ENCODE measurements around the gene CDH4. TPM values are rescaled to one million over a fixed set of nuclear protein-coding genes. Genes with fewer than 3 reads are reported as not detected.

CDH4 gene
- total RNA-seq, 4 donors from 2014 or later, result under 0.01 to 0.56 (median 0.19) TPM; not detected in 1

GRCh38 chr20:61957961-61958715, 706.1 kb downstream of the CDH4 start:
- TF ChIP-seq CTCF (IDR thresholded peaks at IDR 0.05), result no peak
- DNase-seq (ENCODE audit: low spot score), result no peak
- no peak for ATAC-seq (ENCODE audit: low FRiP score)

- TF ChIP-seq CTCF (IDR thresholded peaks at IDR 0.05), result no peak
- ATAC-seq (ENCODE audit: low FRiP score) (no peak), DNase-seq (ENCODE audit: low spot score) (no peak)
Measured at GRCh38 chr20:61958773-61959700, 707.0 kb downstream of the CDH4 start.

- no peak for ATAC-seq (ENCODE audit: low FRiP score)
- no peak for TF ChIP-seq CTCF (IDR thresholded peaks at IDR 0.05)
- DNase-seq (ENCODE audit: low spot score), result no peak
Measured at GRCh38 chr20:61960836-61961235, 708.8 kb downstream of the CDH4 start.

- DNase-seq (ENCODE audit: low spot score) (no peak), ATAC-seq (ENCODE audit: low FRiP score) (no peak)
Measured at GRCh38 chr20:61963149-61963548, 711.1 kb downstream of the CDH4 start.

GRCh38 chr20:61963885-61964674, 712.0 kb downstream of the CDH4 start:
- ATAC-seq (ENCODE audit: low FRiP score) (no peak), DNase-seq (ENCODE audit: low spot score) (no peak)
- no peak for TF ChIP-seq CTCF (IDR thresholded peaks at IDR 0.05)

More at GRCh38 chr20:61963149-61963548, 711.1 kb downstream of the CDH4 start:
- no peak for TF ChIP-seq CTCF (IDR thresholded peaks at IDR 0.05)

- no peak for TF ChIP-seq CTCF (IDR thresholded peaks at IDR 0.05)
- no peak for DNase-seq (ENCODE audit: low spot score)
- ATAC-seq (ENCODE audit: low FRiP score), result no peak
Measured at GRCh38 chr20:61964675-61965605, 712.9 kb downstream of the CDH4 start.
